ENCODE measurements around the gene CEP112.

DNA sequence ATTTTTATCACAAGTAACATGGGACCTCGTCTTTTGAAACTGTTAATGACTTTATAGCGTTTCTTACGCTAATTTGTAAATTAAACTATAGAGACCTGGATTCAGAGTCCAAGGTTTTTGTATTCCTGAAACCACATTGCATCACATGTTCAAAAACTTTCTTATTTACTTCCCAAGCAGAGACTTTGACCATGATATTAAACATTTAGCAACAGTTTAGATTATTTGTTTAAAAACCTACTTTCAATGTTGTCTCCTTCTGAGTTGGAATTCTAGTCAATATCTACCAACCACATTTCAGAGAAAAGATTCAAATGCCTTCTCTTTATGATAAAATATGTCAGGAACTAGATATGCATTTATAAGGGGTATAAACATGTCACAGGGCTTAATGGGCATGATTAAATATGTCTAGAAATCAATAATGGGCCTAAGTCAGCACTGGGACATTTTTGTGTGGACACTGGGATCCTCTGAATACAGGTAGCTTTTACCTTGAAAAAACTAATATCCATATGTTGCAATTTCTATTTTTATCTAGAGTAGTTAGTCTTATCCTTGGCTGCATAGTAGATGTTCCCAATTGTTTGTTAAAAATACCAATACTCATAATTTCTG lies 43.6 kb upstream of the CEP112 start:
- TF ChIP-seq EP300 (IDR thresholded peaks at IDR 0.05; ENCODE audit: low read length) (no peak), GATAD2B (IDR thresholded peaks at IDR 0.05; ENCODE audit: borderline replicate concordance) (no peak), GTF2E2 (tag; IDR thresholded peaks at IDR 0.05) (no peak), ZNF263 (CRISPR knock-in tag; IDR thresholded peaks at IDR 0.05; ENCODE audit: borderline replicate concordance) (no peak), BACH1 (tag; IDR thresholded peaks at IDR 0.05) (no peak), MECOM (CRISPR knock-in tag; IDR thresholded peaks at IDR 0.05) (no peak), HMG20A (CRISPR knock-in tag; conservative IDR thresholded peaks at IDR 0.05) (no peak), HDAC1 (IDR thresholded peaks at IDR 0.05) (no peak), KDM1A (IDR thresholded peaks at IDR 0.05) (no peak), SIRT6 (IDR thresholded peaks at IDR 0.05; ENCODE audit: low read depth, low read length) (no peak)
- TF ChIP-seq, protein P1, sequence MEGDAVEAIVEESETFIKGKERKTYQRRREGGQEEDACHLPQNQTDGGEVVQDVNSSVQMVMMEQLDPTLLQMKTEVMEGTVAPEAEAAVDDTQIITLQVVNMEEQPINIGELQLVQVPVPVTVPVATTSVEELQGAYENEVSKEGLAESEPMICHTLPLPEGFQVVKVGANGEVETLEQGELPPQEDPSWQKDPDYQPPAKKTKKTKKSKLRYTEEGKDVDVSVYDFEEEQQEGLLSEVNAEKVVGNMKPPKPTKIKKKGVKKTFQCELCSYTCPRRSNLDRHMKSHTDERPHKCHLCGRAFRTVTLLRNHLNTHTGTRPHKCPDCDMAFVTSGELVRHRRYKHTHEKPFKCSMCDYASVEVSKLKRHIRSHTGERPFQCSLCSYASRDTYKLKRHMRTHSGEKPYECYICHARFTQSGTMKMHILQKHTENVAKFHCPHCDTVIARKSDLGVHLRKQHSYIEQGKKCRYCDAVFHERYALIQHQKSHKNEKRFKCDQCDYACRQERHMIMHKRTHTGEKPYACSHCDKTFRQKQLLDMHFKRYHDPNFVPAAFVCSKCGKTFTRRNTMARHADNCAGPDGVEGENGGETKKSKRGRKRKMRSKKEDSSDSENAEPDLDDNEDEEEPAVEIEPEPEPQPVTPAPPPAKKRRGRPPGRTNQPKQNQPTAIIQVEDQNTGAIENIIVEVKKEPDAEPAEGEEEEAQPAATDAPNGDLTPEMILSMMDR (IDR thresholded peaks at IDR 0.05 in 2 of 3, conservative IDR thresholded peaks at IDR 0.05 in 1 of 3; ENCODE audit: insufficient read depth in 2 of 3, low read depth in 1 of 3, low read length in 3 of 3): no peak
- TF ChIP-seq, protein P2, sequence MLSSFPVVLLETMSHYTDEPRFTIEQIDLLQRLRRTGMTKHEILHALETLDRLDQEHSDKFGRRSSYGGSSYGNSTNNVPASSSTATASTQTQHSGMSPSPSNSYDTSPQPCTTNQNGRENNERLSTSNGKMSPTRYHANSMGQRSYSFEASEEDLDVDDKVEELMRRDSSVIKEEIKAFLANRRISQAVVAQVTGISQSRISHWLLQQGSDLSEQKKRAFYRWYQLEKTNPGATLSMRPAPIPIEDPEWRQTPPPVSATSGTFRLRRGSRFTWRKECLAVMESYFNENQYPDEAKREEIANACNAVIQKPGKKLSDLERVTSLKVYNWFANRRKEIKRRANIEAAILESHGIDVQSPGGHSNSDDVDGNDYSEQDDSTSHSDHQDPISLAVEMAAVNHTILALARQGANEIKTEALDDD (IDR thresholded peaks at IDR 0.05): no peak
